Measurements from ENCODE around the gene ZBTB7B. TPM values are rescaled to one million over a fixed set of nuclear protein-coding genes. Genes with fewer than 3 reads are reported as not detected.
A peak's percentile ranks its signal among the peaks of the same experiment; 100 is the strongest.

The ZBTB7B gene
- total RNA-seq, 1 experiment from 2014 or later, result 38.3 TPM

GRCh38 chr1:154953611-154954038 lies 49.0 kb upstream of the ZBTB7B start:
- Histone ChIP-seq H4K91ac (ENCODE audit: insufficient read length, low read depth, low read length) (no peak overlapping the region), H3K14ac (ENCODE audit: insufficient read depth, low read length) (no peak overlapping the region), H2BK20ac (ENCODE audit: low read depth, low read length, poor library complexity, severe bottlenecking) (no peak overlapping the region), H2BK5ac (ENCODE audit: insufficient read length, low read length) (no peak overlapping the region), H3K27me3 (ENCODE audit: insufficient read depth, low read length) (no peaks in the 10 kb centered on the region), H2BK120ac (ENCODE audit: low read depth, low read length, poor library complexity, severe bottlenecking) (no peak overlapping the region), H3K4me1 (ENCODE audit: insufficient read depth, low read length) (peaks cover 4% of the 10 kb centered on the region; the same call in 1 of the 2 replicates), H3K56ac (ENCODE audit: insufficient read length, low read depth, low read length) (no peak overlapping the region), H3K18ac (ENCODE audit: insufficient read length, low read depth, low read length) (no peak overlapping the region), H4K20me1 (ENCODE audit: control insufficient read depth, insufficient read depth, insufficient read length) (no peaks in the 10 kb centered on the region), H3K9ac (ENCODE audit: extremely low read depth, insufficient read length, low read length) (no peak overlapping the region), H3K79me1 (ENCODE audit: insufficient read depth, low read depth, low read length, poor library complexity, severe bottlenecking) (no peaks in the 10 kb centered on the region), H3K4me2 (ENCODE audit: insufficient read depth, insufficient read length, low read length) (no peak overlapping the region), H3K9me3 (ENCODE audit: control insufficient read depth, low read depth, low read length) (no peaks in the 10 kb centered on the region), H3K4ac (ENCODE audit: low read depth, low read length) (no peak overlapping the region), H2BK15ac (ENCODE audit: low read depth, low read length) (no peak overlapping the region), H3K23me2 (ENCODE audit: insufficient read length, low read depth, low read length, poor library complexity, severe bottlenecking) (peaks cover 16% of the 10 kb centered on the region), H2AK5ac (ENCODE audit: insufficient read length, low read length) (no peak overlapping the region), H3K23ac (ENCODE audit: insufficient read length, low read depth, low read length) (no peak overlapping the region), H3K27ac (ENCODE audit: insufficient read length, low read depth, low read length) (no peak overlapping the region), H3K79me2 (ENCODE audit: insufficient read depth, low read length) (no peaks in the 10 kb centered on the region), H2AFZ (ENCODE audit: low read length) (no peak overlapping the region), H4K5ac (ENCODE audit: insufficient read length, low read depth, low read length) (no peak overlapping the region), H4K8ac (replicated peaks; ENCODE audit: insufficient read length, low read depth, low read length) (no peak overlapping the region), H3T11ph (ENCODE audit: low read length) (no peak overlapping the region), H2BK12ac (ENCODE audit: insufficient read length, low read depth, low read length) (no peak overlapping the region)
- no CpG with 5 or more reads among the region's 2 CpGs for WGBS (ENCODE audit: extremely low coverage, insufficient read length, low lambda C conversion rate)
- no peak for TF ChIP-seq CTCF (conservative IDR thresholded peaks at IDR 0.05)
- no peak for DNase-seq
- peak overlapping the region in 1 of 2 experiments; percentile 60; a peak in 1 of 5 replicates for H3K4me3 Mint-ChIP-seq
- H3K27ac Mint-ChIP-seq, result peak overlapping the region in 1 of 3 experiments; percentile 73; a peak in 1 of 7 replicates
- H3K36me3 Mint-ChIP-seq (ENCODE audit: insufficient read depth in 1 of 3, low read depth in 3 of 3), result peaks cover 5 to 17% (median 9%) of the 10 kb centered on the region in 3 experiments
- H3K9me3 Mint-ChIP-seq, result no peaks in the 10 kb centered on the region
- no peaks in the 10 kb centered on the region for H3K27me3 Mint-ChIP-seq (ENCODE audit: low read depth)
- peaks cover 48 to 53% of the 10 kb centered on the region in 2 experiments for H3K4me1 Mint-ChIP-seq
